GM12874 (cell line): ENCODE data around the gene CDK14.

Source experiments
- TF ChIP-seq, protein P1 (sequence below): IDR thresholded peaks from 2 replicates; pipeline ENCODE4 v1.5.1; 2011; ENCODE audit warnings: low read depth, mild to moderate bottlenecking, control low read depth, low read length, moderate library complexity; ENCODE audit not compliant: insufficient read depth

The CDK14 gene

GRCh38 chr7:90758933-90759562, 162.9 kb downstream of the CDK14 start:
- TF ChIP-seq, protein P1, sequence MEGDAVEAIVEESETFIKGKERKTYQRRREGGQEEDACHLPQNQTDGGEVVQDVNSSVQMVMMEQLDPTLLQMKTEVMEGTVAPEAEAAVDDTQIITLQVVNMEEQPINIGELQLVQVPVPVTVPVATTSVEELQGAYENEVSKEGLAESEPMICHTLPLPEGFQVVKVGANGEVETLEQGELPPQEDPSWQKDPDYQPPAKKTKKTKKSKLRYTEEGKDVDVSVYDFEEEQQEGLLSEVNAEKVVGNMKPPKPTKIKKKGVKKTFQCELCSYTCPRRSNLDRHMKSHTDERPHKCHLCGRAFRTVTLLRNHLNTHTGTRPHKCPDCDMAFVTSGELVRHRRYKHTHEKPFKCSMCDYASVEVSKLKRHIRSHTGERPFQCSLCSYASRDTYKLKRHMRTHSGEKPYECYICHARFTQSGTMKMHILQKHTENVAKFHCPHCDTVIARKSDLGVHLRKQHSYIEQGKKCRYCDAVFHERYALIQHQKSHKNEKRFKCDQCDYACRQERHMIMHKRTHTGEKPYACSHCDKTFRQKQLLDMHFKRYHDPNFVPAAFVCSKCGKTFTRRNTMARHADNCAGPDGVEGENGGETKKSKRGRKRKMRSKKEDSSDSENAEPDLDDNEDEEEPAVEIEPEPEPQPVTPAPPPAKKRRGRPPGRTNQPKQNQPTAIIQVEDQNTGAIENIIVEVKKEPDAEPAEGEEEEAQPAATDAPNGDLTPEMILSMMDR = no peak

- TF ChIP-seq, protein P1 = no peak
These were observed 163.6 kb downstream of the CDK14 start for GRCh38 chr7:90759710-90760109.

- TF ChIP-seq, protein P1 = no peak
These were observed 164.8 kb downstream of the CDK14 start for GRCh38 chr7:90760892-90761291.

DNA sequence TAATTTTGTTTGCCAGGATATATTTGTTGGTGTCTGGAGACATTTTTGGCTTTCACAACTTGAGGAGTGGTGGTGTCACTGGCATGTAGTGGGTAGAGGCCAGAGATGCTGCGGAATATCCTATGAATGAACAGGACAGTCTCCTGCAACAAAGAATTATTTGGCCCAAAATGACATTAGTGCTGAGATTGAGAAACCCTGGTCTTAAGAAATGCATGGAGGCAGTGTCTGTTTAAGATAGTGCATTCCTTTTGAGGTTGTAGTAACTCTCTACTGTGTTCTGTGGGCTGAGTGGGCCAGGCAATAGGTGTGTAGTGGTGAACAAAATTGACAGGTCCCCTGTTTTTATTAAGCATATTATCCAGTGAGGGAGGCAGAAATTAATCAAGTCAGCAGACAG, 165.5 kb downstream of the CDK14 start:
- TF ChIP-seq, protein P1 = no peak

DNA sequence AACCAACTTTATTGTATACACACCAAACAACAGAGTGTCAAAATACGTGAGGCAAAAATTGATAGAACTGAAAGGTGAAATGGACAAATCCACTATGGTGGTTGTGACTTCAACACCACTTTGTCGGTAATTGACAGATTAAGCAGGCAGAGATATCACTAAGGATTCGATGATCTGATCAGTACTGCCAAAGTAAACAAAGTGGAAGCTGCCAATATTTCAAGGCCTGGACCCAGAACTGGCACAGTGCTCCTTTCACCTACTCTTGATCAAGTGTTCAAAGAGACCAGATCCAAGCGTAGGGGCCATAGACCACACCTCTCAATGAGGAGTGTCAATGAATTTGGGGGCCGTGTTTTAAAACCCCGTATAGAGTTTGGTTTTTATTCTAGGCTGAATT, 167.0 kb downstream of the CDK14 start:
- TF ChIP-seq, protein P1 = no peak

DNA sequence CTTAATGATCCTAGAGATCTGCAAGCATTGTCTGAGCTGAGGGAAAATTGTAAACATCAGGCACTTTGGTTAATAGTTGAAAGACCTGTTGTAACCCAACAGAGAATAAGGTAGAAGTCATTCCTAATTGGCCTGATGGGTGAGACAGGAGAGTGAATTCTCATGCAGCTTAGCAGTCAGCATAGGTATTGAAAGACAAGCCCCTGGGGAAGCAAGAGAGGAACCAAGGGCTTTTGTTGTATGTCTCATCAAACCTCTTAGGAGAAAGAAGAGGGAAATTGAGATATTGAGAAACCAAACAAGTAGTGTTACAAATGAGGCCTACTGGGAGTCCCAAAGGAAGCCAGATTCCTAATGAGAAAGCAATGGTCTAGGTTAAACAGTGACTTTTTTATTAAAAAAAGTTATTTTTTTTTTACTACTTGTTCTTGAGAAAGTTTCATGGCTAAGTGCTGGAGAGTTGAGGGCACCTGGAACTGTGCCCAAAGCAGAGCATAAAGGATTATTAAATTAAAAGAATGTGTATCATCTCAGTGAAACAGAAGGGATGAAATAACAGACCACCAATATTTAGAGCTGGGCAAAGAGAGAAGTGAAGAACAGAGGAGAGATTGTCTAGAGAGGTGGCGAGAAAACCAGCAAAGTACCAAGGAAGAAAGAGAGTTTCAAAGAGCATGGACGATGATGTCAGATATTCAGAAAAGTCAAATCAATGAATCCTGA, 168.9 kb downstream of the CDK14 start:
- TF ChIP-seq, protein P1 = no peak

DNA sequence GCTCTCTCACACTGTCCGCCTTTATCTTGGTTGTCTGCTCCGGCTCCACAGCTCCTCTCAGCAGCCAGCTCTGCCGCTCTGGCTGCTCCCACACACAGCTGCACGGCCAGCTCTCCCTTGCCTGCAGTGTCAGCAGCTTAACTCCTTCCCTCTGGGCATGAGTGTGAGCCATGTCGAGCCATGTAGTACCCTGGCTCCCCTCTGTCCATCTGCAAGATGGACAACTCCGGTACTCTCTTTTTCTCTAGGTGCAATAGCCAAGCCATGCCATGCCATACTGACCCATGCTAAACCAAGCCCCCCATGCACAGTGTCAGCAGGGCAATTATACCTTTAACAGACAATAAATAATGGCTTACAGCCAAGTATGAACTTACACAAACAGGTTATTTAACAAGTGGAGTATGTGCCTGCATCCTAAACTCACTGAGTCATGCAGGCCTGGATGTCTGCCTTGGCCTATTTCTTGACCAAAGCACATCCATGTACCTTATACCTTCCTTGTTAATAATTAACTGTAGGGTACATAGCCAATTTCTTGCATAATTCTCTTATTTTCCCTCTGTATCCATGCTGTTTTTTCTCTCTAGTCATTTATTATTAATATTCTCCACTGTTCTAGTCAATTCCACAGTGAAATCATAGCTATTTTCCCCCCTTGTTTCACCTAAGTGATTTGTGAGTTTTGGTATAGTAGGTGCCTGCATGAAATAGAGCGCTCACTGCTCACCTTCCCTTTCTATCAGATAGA, 170.9 kb downstream of the CDK14 start:
- TF ChIP-seq, protein P1 = no peak
